IPS-18a (cell line): ENCODE results near the gene CFAP73.

Experiments
- H3K27ac ChIP-seq: one replicate; pipeline ENCODE4 v1.5.1; 2013; ENCODE audit warnings: low read length
- H3K27me3 ChIP-seq: one replicate; pipeline ENCODE4 v1.6.1; 2013; ENCODE audit warnings: mild to moderate bottlenecking, low read length; ENCODE audit not compliant: control insufficient read depth, insufficient read depth
- H3K36me3 ChIP-seq: one replicate; pipeline ENCODE4 v1.6.1; 2013; ENCODE audit warnings: low read depth, low read length; ENCODE audit not compliant: control insufficient read depth
- H3K4me1 ChIP-seq: one replicate; pipeline ENCODE4 v1.6.1; 2013; ENCODE audit warnings: low read depth, low read length; ENCODE audit not compliant: control insufficient read depth
- H3K4me3 ChIP-seq: one replicate; pipeline ENCODE4 v1.5.1; 2013; ENCODE audit warnings: low read length
- H3K9ac ChIP-seq: one replicate; pipeline ENCODE4 v1.6.1; 2013; ENCODE audit warnings: mild to moderate bottlenecking, low read length, moderate library complexity
- H3K9me3 ChIP-seq: one replicate; pipeline ENCODE4 v1.6.1; 2013; ENCODE audit warnings: low read depth, low read length; ENCODE audit not compliant: control insufficient read depth

Gene CFAP73

GRCh38 chr12:113189361-113189760, 39.8 kb downstream of the CFAP73 start:
- no peaks in the 10 kb centered on the region for H3K27me3 ChIP-seq
- H3K4me3 ChIP-seq = no peak overlapping the region
- no peak overlapping the region for H3K27ac ChIP-seq
- peaks cover 6% of the 10 kb centered on the region for H3K36me3 ChIP-seq
- H3K9ac ChIP-seq = no peak overlapping the region
- no peaks in the 10 kb centered on the region for H3K4me1 ChIP-seq
- H3K9me3 ChIP-seq = no peaks in the 10 kb centered on the region

GRCh38 chr12:113190761-113191160, 41.2 kb downstream of the CFAP73 start:
- H3K9me3 ChIP-seq = no peaks in the 10 kb centered on the region
- peaks cover 6% of the 10 kb centered on the region for H3K36me3 ChIP-seq
- no peaks in the 10 kb centered on the region for H3K27me3 ChIP-seq
- H3K4me1 ChIP-seq = no peaks in the 10 kb centered on the region
- no peak overlapping the region for H3K9ac ChIP-seq
- H3K4me3 ChIP-seq = no peak overlapping the region
- H3K27ac ChIP-seq = no peak overlapping the region

DNA sequence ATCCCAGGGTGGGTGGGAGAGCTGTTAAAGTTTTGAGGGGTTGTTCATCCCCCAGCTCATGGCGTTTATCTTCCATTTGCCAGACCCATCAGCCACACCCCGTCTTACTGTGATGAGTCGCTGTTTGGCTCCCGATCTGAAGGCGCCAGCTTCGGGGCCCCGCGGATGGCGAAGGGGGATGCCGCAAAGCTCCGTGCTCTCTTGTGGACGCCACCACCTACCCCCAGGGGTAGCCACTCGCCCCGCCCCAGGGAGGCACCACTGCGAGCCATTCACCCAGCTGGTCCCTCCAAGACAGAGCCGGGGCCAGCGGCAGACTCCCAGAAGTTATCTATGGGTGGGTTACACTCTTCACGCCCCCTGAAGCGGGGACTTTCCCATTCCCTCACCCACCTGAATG, 41.7 kb downstream of the CFAP73 start:
- H3K36me3 ChIP-seq = peaks cover 6% of the 10 kb centered on the region
- H3K27me3 ChIP-seq = no peaks in the 10 kb centered on the region
- no peak overlapping the region for H3K27ac ChIP-seq
- no peaks in the 10 kb centered on the region for H3K9me3 ChIP-seq
- H3K9ac ChIP-seq = no peak overlapping the region
- H3K4me1 ChIP-seq = no peaks in the 10 kb centered on the region
- H3K4me3 ChIP-seq = no peak overlapping the region

GRCh38 chr12:113194971-113195391, 45.5 kb downstream of the CFAP73 start:
- H3K9ac ChIP-seq = no peak overlapping the region
- H3K4me1 ChIP-seq = no peaks in the 10 kb centered on the region
- H3K36me3 ChIP-seq = peaks cover 6% of the 10 kb centered on the region
- no peaks in the 10 kb centered on the region for H3K9me3 ChIP-seq
- no peak overlapping the region for H3K4me3 ChIP-seq
- H3K27me3 ChIP-seq = no peaks in the 10 kb centered on the region
- no peak overlapping the region for H3K27ac ChIP-seq

GRCh38 chr12:113195598-113195997, 46.1 kb downstream of the CFAP73 start:
- Histone ChIP-seq H3K4me3 (no peak overlapping the region), H3K9ac (no peak overlapping the region)

DNA sequence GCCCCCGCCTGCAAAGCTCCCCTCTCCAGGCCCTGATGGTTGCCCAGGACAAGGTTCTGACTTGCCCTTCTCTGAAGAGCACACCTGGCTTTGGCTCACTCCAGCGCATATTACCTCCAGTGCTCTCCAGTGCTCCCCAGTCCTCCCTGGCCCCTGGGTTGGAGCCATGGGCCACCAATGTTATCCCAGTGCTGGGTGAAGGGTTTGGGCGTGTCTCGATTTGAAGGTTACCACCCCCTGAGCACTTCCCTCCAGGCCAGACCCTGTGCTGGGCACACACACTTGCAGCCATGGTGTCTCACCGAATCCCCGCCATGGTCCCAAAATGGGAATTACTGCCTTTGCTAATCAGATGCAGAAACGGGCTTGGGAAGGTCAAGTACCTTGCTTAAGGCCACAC, 47.1 kb downstream of the CFAP73 start:
- H3K9ac ChIP-seq = no peak overlapping the region
- H3K4me3 ChIP-seq = no peak overlapping the region
- H3K9me3 ChIP-seq = no peaks in the 10 kb centered on the region
- H3K27ac ChIP-seq = no peak overlapping the region
- no peaks in the 10 kb centered on the region for H3K27me3 ChIP-seq
- no peaks in the 10 kb centered on the region for H3K4me1 ChIP-seq
- peaks cover 4% of the 10 kb centered on the region for H3K36me3 ChIP-seq

More at GRCh38 chr12:113195598-113195997, 46.1 kb downstream of the CFAP73 start:
- no peaks in the 10 kb centered on the region for H3K9me3 ChIP-seq
- no peak overlapping the region for H3K27ac ChIP-seq
- no peaks in the 10 kb centered on the region for H3K27me3 ChIP-seq
- H3K36me3 ChIP-seq = peaks cover 6% of the 10 kb centered on the region
- H3K4me1 ChIP-seq = no peaks in the 10 kb centered on the region

DNA sequence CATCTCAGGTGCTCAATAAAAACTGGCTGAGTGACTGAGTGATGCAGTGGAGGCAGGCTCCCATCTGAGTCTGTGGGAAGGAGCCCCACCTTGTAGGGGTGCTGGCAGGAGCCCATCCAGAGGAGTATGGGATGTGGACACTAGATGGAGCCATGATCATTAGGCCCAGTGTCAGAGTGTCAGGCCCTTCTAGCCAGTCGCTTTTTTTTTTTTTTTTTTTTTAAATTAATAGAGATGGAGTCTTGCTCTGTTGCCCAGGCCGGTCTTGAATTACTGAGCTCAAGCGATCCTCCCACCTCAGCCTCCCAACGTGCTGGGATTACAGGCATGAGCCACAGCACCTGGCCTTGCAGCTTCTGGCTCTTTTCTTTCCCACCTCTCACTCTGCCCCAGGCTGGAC, 47.5 kb downstream of the CFAP73 start:
- no peaks in the 10 kb centered on the region for H3K4me1 ChIP-seq
- no peak overlapping the region for H3K27ac ChIP-seq
- H3K27me3 ChIP-seq = no peaks in the 10 kb centered on the region
- H3K9ac ChIP-seq = no peak overlapping the region
- no peak overlapping the region for H3K4me3 ChIP-seq
- peaks cover under 1% of the 10 kb centered on the region for H3K36me3 ChIP-seq
- no peaks in the 10 kb centered on the region for H3K9me3 ChIP-seq

DNA sequence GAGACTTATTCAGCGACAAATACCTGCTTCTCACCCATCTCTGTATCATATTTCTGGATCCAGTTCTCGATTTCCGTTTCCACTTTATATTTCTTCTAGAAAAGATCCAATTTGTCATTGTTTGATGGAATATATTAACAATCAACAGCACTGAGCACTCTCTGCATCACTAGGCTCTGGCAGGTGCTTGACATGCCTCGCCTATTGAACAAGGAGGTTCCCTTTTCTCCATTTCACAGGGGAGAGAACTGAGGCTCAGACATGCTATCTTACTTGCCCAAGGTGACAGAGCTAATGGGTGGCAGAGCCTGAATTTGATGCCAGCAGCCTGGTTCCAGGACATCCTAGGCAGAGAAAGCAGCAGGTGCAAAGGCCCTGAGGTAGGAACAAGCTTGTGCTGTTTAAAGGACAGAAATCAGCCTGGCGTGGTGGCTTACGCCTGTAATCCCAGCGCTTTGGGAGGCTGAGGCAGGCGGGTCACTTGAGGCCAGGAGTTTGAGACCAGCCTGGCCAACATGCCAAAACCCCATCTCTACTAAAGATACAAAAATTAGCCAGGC, 48.1 kb downstream of the CFAP73 start:
- H3K27me3 ChIP-seq = no peaks in the 10 kb centered on the region
- H3K36me3 ChIP-seq = no peaks in the 10 kb centered on the region
- H3K4me3 ChIP-seq = no peak overlapping the region
- no peaks in the 10 kb centered on the region for H3K9me3 ChIP-seq
- no peaks in the 10 kb centered on the region for H3K4me1 ChIP-seq
- no peak overlapping the region for H3K27ac ChIP-seq
- H3K9ac ChIP-seq = no peak overlapping the region

GRCh38 chr12:113198296-113198695, 48.8 kb downstream of the CFAP73 start:
- no peaks in the 10 kb centered on the region for H3K27me3 ChIP-seq
- no peaks in the 10 kb centered on the region for H3K4me1 ChIP-seq
- no peaks in the 10 kb centered on the region for H3K36me3 ChIP-seq
- no peak overlapping the region for H3K27ac ChIP-seq
- no peak overlapping the region for H3K9ac ChIP-seq
- no peaks in the 10 kb centered on the region for H3K9me3 ChIP-seq
- no peak overlapping the region for H3K4me3 ChIP-seq

- H3K36me3 ChIP-seq = no peaks in the 10 kb centered on the region
- H3K9me3 ChIP-seq = no peaks in the 10 kb centered on the region
- H3K4me1 ChIP-seq = no peaks in the 10 kb centered on the region
- no peak overlapping the region for H3K27ac ChIP-seq
- no peak overlapping the region for H3K9ac ChIP-seq
- H3K27me3 ChIP-seq = no peaks in the 10 kb centered on the region
- H3K4me3 ChIP-seq = no peak overlapping the region
Measured at GRCh38 chr12:113200021-113200797, 50.7 kb downstream of the CFAP73 start.

DNA sequence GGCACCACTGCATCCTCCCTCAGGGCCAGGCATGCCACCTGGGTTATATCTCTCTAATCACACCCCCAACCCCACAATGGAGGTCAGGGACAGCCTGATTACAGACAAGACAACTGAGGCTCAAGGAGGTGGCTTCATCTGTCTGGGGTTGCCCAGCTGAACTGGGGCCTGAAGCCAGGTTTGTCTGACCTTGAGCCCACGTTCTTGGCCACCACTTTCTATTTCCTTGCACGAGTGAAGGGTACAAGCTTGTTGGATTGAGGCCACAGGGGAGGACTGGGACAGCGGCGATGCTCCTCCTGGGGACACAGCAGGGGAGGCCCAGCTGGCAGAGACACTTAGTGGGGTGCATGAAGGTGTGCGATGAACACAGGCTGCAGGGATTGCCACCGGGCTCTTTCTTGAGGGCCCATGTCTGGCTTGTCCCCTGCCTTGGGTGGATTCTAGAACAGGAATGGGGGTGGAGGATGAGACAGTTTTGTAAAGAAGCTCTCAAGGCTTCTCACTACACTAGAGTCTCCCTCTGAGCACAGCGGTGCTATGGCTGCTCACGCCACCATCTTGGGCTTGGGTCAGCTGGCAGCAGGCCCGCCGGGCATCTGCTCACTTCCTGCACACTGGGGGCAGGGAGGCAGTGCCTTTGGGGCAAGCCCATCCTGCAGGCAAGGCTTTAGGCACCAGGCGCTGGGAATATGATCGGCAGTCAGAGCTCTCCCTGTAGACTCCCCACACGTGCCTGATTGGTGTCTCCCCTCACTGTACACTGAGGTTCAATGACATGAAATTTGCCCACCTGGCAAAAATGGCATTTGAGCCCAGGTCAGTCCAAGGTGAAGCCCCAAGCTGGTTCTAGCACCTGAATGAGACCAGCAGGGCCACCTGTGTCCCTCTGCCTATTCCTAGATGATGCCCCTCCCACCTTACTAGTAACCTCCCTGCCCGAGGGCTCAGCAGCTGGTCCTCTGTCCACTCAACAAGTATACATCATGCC, 52.0 kb downstream of the CFAP73 start:
- Histone ChIP-seq H3K36me3 (no peaks in the 10 kb centered on the region), H3K4me1 (no peaks in the 10 kb centered on the region), H3K9ac (no peak overlapping the region)

More for the DNA sequence above, 52.0 kb downstream of the CFAP73 start:
- Histone ChIP-seq H3K27ac (no peak overlapping the region), H3K9me3 (no peaks in the 10 kb centered on the region), H3K4me3 (no peak overlapping the region), H3K27me3 (no peaks in the 10 kb centered on the region)
